Endometrial microvascular endothelial cells (primary cell): ENCODE results near the gene PLA2G4B. TPM values are rescaled to one million over a fixed set of nuclear protein-coding genes. Genes with fewer than 3 reads are reported as not detected.

Source experiments
- in situ Hi-C: cut with HindIII; loops from 2 replicates; pipeline ENCODE4 v1.10.0; 2017; ENCODE audit warnings: low sequenced_read_pairs, low pct_unique_long_range_greater_than_20kb; ENCODE audit errors: inconsistent ontology term
- total RNA-seq: library from RNA; depleted of rRNA; stranded (reverse); fragments of >200 nt; gene quantifications from one replicate; pipeline ENCODE4 v1.2.3, GENCODE V29; 2015; ENCODE audit errors: inconsistent ontology term

PLA2G4B gene
- total RNA-seq, 1 donor from 2014 or later: not detected

- in situ Hi-C loops: no loop called here
These were observed 32.9 kb upstream of the PLA2G4B start for GRCh38 chr15:41805711-41806110.

- in situ Hi-C loops: no loop called here
These were observed 32.1 kb upstream of the PLA2G4B start for GRCh38 chr15:41806291-41807181.

GRCh38 chr15:41809121-41809520 lies 29.5 kb upstream of the PLA2G4B start:
- in situ Hi-C loops: no loop called here

- in situ Hi-C loops: no loop called here
These were observed 29.0 kb upstream of the PLA2G4B start for GRCh38 chr15:41809526-41810220.

GRCh38 chr15:41810651-41811431 lies 27.8 kb upstream of the PLA2G4B start:
- in situ Hi-C loops: no loop called here

GRCh38 chr15:41811432-41812195 lies 27.0 kb upstream of the PLA2G4B start:
- in situ Hi-C loops: no loop called here

- in situ Hi-C loops: no loop called here
These were observed 25.7 kb upstream of the PLA2G4B start for GRCh38 chr15:41812820-41813375.

GRCh38 chr15:41813426-41813825 lies 25.2 kb upstream of the PLA2G4B start:
- in situ Hi-C loops: no loop called here

- in situ Hi-C loops: no loop called here
These were observed 24.1 kb upstream of the PLA2G4B start for GRCh38 chr15:41814534-41814933.

- in situ Hi-C loops: no loop called here
These were observed 21.9 kb upstream of the PLA2G4B start for GRCh38 chr15:41816788-41817187.

GRCh38 chr15:41817327-41817726 lies 21.3 kb upstream of the PLA2G4B start:
- in situ Hi-C loops: no loop called here

GRCh38 chr15:41817781-41818180 lies 20.9 kb upstream of the PLA2G4B start:
- in situ Hi-C loops: no loop called here

- in situ Hi-C loops: no loop called here
These were observed 19.1 kb upstream of the PLA2G4B start for GRCh38 chr15:41819455-41820050.

- in situ Hi-C loops: no loop called here
These were observed 17.7 kb upstream of the PLA2G4B start for GRCh38 chr15:41820791-41821423.

- in situ Hi-C loops: no loop called here
These were observed 16.8 kb upstream of the PLA2G4B start for GRCh38 chr15:41821831-41822230.

GRCh38 chr15:41822471-41822870 lies 16.2 kb upstream of the PLA2G4B start:
- in situ Hi-C loops: no loop called here

- in situ Hi-C loops: no loop called here
These were observed 15.7 kb upstream of the PLA2G4B start for GRCh38 chr15:41822957-41823356.

- in situ Hi-C loops: no loop called here
These were observed 15.1 kb upstream of the PLA2G4B start for GRCh38 chr15:41823502-41823901.
